GM12878 (cell line): ENCODE measurements around the gene BCAP31. TPM values are rescaled to one million over a fixed set of nuclear protein-coding genes. Genes with fewer than 3 reads are reported as not detected.

Source experiments
- ATAC-seq: fragments of 200-7000 bp; cut with Tn5 transposase; 3 replicates; pipeline ENCODE4 v1.9.1; 2020; ENCODE audit warnings: mild to moderate bottlenecking, moderate library complexity
- BruUV-seq: library from RNA; stranded (reverse); fragments of 400-500 nt; replicated peaks from 2 replicates; lab custom pipeline; 2021; lab: Mats Ljungman, UMichigan
- CTCF ChIA-PET: fragments of 300-600 bp; sonication (Branson Sonifier 250); formaldehyde crosslinking; extraction: SDS; loops from one replicate; lab custom pipeline; 2021; ENCODE audit warnings: inconsistent platforms; lab: Yijun Ruan, JAX
- POLR2A ChIA-PET: fragments of 350-600 bp; formaldehyde crosslinking; extraction: SDS; loops from one replicate; lab custom pipeline; 2021; ENCODE audit warnings: inconsistent platforms; lab: Charles Lee
- RAD21 ChIA-PET: fragments of 300-600 bp; sonication (Branson Sonifier 250); formaldehyde crosslinking; loops from one replicate; lab custom pipeline; 2023; ENCODE audit warnings: antibody characterized with exemption; ENCODE audit not compliant: unreplicated experiment; lab: Charles Lee
- SMC1A ChIA-PET: fragments of 300-600 bp; sonication (Branson Sonifier 250); formaldehyde crosslinking; loops from one replicate; lab custom pipeline; 2023; ENCODE audit not compliant: unreplicated experiment, uncharacterized antibody; lab: Charles Lee
- DNase-seq: peaks from one replicate; pipeline ENCODE4 v3.0.0-alpha.2; 2011; ENCODE audit warnings: low read depth, low spot score
- FAIRE-seq: peaks from 3 replicates; lab custom pipeline; 2011; peaks lifted over from hg19 to GRCh38; lab: Jason Lieb, UNC
- H2AFZ ChIP-seq: 2 replicates; pipeline ENCODE4 v1.6.0; 2011; ENCODE audit warnings: low read depth, low read length, control low read depth; ENCODE audit not compliant: control insufficient read depth
- H3K27ac ChIP-seq: 2 replicates; pipeline ENCODE4 v1.5.1; 2011; ENCODE audit warnings: control low read depth; ENCODE audit not compliant: control insufficient read depth, insufficient read depth
- H3K27me3 ChIP-seq, 2 experiments: replicated peaks in 1 of 2; 2 replicates each; pipeline versions ENCODE4 v1.6.0 to v1.6.1; 2011; ENCODE audit warnings: low read length in 1 of 2; ENCODE audit not compliant: control insufficient read depth in 2 of 2, insufficient read depth in 2 of 2
- H3K36me3 ChIP-seq, 2 experiments: 2 replicates each; pipeline ENCODE4 v1.5.1; 2011; ENCODE audit warnings: low read length in 1 of 2; ENCODE audit not compliant: control insufficient read depth in 2 of 2, insufficient read depth in 2 of 2
- H3K4me1 ChIP-seq: 2 replicates; pipeline ENCODE4 v1.6.1; 2011; ENCODE audit warnings: mild to moderate bottlenecking, low read length, moderate library complexity, mixed read lengths; ENCODE audit not compliant: control insufficient read depth, insufficient read depth
- H3K4me2 ChIP-seq: 2 replicates; pipeline ENCODE4 v1.6.0; 2011; ENCODE audit warnings: control low read depth; ENCODE audit not compliant: control insufficient read depth, insufficient read depth
- H3K4me3 ChIP-seq: fragments of 200-600 bp; sonication (generic); 2 replicates; pipeline ENCODE4 v1.5.1; 2016
- H3K79me2 ChIP-seq: 2 replicates; pipeline ENCODE4 v1.6.0; 2011; ENCODE audit warnings: low read length; ENCODE audit not compliant: control insufficient read depth, insufficient read depth
- H3K9ac ChIP-seq: 2 replicates; pipeline ENCODE4 v1.8.0; 2011; ENCODE audit warnings: low read length, control low read depth, mixed read lengths; ENCODE audit not compliant: control insufficient read depth, insufficient read depth
- H3K9me3 ChIP-seq: replicated peaks from 3 replicates; pipeline ENCODE4 v1.5.1; 2011; ENCODE audit warnings: mild to moderate bottlenecking, low read length; ENCODE audit not compliant: control insufficient read depth, insufficient read depth
- H4K20me1 ChIP-seq: 2 replicates; pipeline ENCODE4 v1.6.0; 2011; ENCODE audit not compliant: control insufficient read depth, insufficient read depth
- ATF3 ChIP-seq: IDR thresholded peaks from 2 replicates; pipeline ENCODE4 v1.6.1; 2011; ENCODE audit warnings: low read depth, mild to moderate bottlenecking, low read length, moderate library complexity, borderline replicate concordance; ENCODE audit errors: extremely low read depth
- CEBPB ChIP-seq, 2 experiments: fragments of 150-350 bp in 1 of 2; IDR thresholded peaks; 2 replicates each; pipeline ENCODE4 v1.6.1; 2012 to 2014; ENCODE audit warnings: low read depth in 2 of 2, low read length in 2 of 2, borderline replicate concordance in 1 of 2, inconsistent platforms in 1 of 2
- CHD2 ChIP-seq: IDR thresholded peaks from 2 replicates; pipeline ENCODE4 v1.6.1; 2011; ENCODE audit warnings: low read depth, low read length, improper control_type of control experiment, borderline replicate concordance
- CHD4 ChIP-seq: fragments of 200-600 bp; sonication (generic); IDR thresholded peaks from 2 replicates; pipeline ENCODE4 v1.6.1; 2016; ENCODE audit warnings: mild to moderate bottlenecking
- E2F4 ChIP-seq: IDR thresholded peaks from 2 replicates; pipeline ENCODE4 v1.6.1; 2012; ENCODE audit warnings: low read depth, low read length, improper control_type of control experiment
- FOS ChIP-seq: IDR thresholded peaks from 3 replicates; pipeline ENCODE4 v1.6.1; 2011; ENCODE audit warnings: borderline replicate concordance; ENCODE audit not compliant: insufficient read length; ENCODE audit errors: extremely low read depth
- FOXK2 ChIP-seq: fragments of 450-650 bp; IDR thresholded peaks from 2 replicates; pipeline ENCODE4 v1.6.1; 2017; ENCODE audit warnings: mild to moderate bottlenecking, moderate library complexity
- HDAC2 ChIP-seq: fragments of 200-600 bp; sonication (generic); IDR thresholded peaks from 2 replicates; pipeline ENCODE4 v1.6.1; 2017
- IKZF1 ChIP-seq: fragments of 450-650 bp; conservative IDR thresholded peaks from 2 replicates; pipeline ENCODE4 v1.6.1; 2017; ENCODE audit warnings: antibody characterized with exemption, mild to moderate bottlenecking
- JUND ChIP-seq: IDR thresholded peaks from 2 replicates; pipeline ENCODE4 v1.6.1; 2012; ENCODE audit warnings: low read depth, mild to moderate bottlenecking, low read length, improper control_type of control experiment, moderate library complexity
- NR2C2 ChIP-seq: IDR thresholded peaks from 2 replicates; pipeline ENCODE4 v1.6.1; 2011; ENCODE audit warnings: borderline replicate concordance, low read depth; ENCODE audit not compliant: control insufficient read depth, insufficient read length
- POLR2A ChIP-seq: IDR thresholded peaks from 2 replicates; pipeline ENCODE4 v1.6.1; 2011; ENCODE audit warnings: low read depth, mild to moderate bottlenecking, low read length
- RAD51 ChIP-seq: fragments of 450-650 bp; IDR thresholded peaks from 2 replicates; pipeline ENCODE4 v1.6.1; 2016; ENCODE audit warnings: moderate library complexity, mild to moderate bottlenecking, inconsistent platforms
- RCOR1 ChIP-seq: conservative IDR thresholded peaks from 2 replicates; pipeline ENCODE4 v1.6.1; 2012; ENCODE audit warnings: low read depth, low read length, improper control_type of control experiment
- SIN3A ChIP-seq: IDR thresholded peaks from 2 replicates; pipeline ENCODE4 v1.6.1; 2012; ENCODE audit warnings: low read depth, low read length, improper control_type of control experiment
- SPI1 ChIP-seq: IDR thresholded peaks from 2 replicates; pipeline ENCODE4 v1.6.1; 2011; ENCODE audit warnings: low read depth, mild to moderate bottlenecking, low read length, moderate library complexity, borderline replicate concordance; ENCODE audit not compliant: insufficient read depth
- TAF1 ChIP-seq: IDR thresholded peaks from 2 replicates; pipeline ENCODE4 v1.6.1; 2011; ENCODE audit warnings: mild to moderate bottlenecking, low read depth, low read length, borderline replicate concordance
- ZNF384 ChIP-seq: IDR thresholded peaks from 2 replicates; pipeline ENCODE4 v1.6.1; 2012; ENCODE audit warnings: low read depth, mild to moderate bottlenecking, low read length, improper control_type of control experiment, borderline replicate concordance
- ZNF592 ChIP-seq: fragments of 450-650 bp; IDR thresholded peaks from 2 replicates; pipeline ENCODE4 v1.6.1; 2017; ENCODE audit warnings: mild to moderate bottlenecking, moderate library complexity
- WGBS: methylation state at CpG from one replicate; pipeline ENCODE4 v1.1.6; 2016; ENCODE audit warnings: low lambda C conversion rate; ENCODE audit not compliant: insufficient replicate concordance, insufficient coverage; ENCODE audit errors: missing lambda C conversion rate; 5-methylcytosine and 5-hydroxymethylcytosine counted together
- in situ Hi-C: fragments of 300-500 bp; cut with MboI; formaldehyde crosslinking; loops from 9 replicates; pipeline ENCODE4 v1.14.3; 2018; ENCODE audit warnings: mixed read lengths
- intact Hi-C: fragments of 100-400 bp; cut with micrococcal nuclease; formaldehyde crosslinking; loops from one replicate; pipeline ENCODE4 v1.14.2; 2022; ENCODE audit not compliant: unreplicated experiment
- polyA plus RNA-seq, 11 experiments: library from polyadenylated mRNA; depleted of rRNA in 4 of 11; unstranded in 6 of 11; stranded (reverse) in 5 of 11; fragments of >200 nt; fragmentation: Nextera tagmentation in 4 of 11; fragmentation: Illumina TruSeq in 1 of 11; extraction: Ambion mirVana in 4 of 11; extraction: Trizol in 1 of 11; gene quantifications; 1 replicate in 1 of 11; 2 replicates in 10 of 11; pipeline versions ENCODE4 v1.2.1 to v1.2.3, GENCODE V29; 2011 to 2016; ENCODE audit warnings: inconsistent platforms in 2 of 11, missing spikeins in 2 of 11, low read depth in 1 of 11
- total RNA-seq, 4 experiments: library from RNA; depleted of rRNA in 3 of 4; stranded (reverse); fragments of >200 nt in 3 of 4; fragmentation: Illumina TruSeq in 1 of 4; extraction: Trizol in 1 of 4; gene quantifications; 2 replicates each; pipeline versions ENCODE4 v1.2.1 to v1.2.3, GENCODE V29; 2013 to 2021

Gene BCAP31
- total and polyA plus RNA-seq, 10 of the 15 experiments (the other 5 are each of a cell fraction or from before 2014, with no cell fraction given) = 63.1 to 246 (median 95.6) TPM

- H3K9me3 ChIP-seq = peaks cover 2% of the 10 kb centered on the region; the same call in 1 of the 3 replicates
- POLR2A ChIA-PET = no interaction called here
- DNase-seq (no peak), ATAC-seq (no peak), FAIRE-seq (no peak)
- H3K36me3 ChIP-seq = no peaks in the 10 kb centered on the region
- H3K79me2 ChIP-seq = no peaks in the 10 kb centered on the region
- no peaks in the 10 kb centered on the region for H3K27me3 ChIP-seq
- 80% methylated on average over 14 of the region's 14 CpGs for WGBS
- no peak overlapping the region for H3K9ac ChIP-seq
- CTCF ChIA-PET = no interaction called here
- peaks cover 10% of the 10 kb centered on the region for H3K4me1 ChIP-seq
- no peak overlapping the region for H3K4me3 ChIP-seq
- intact Hi-C loops = no loop called here
- no peak overlapping the region for H3K27ac ChIP-seq
- H2AFZ ChIP-seq = no peak overlapping the region
- no peaks in the 10 kb centered on the region for H4K20me1 ChIP-seq
- TF ChIP-seq FOXK2 (no peak), RCOR1 (no peak), HDAC2 (no peak), CEBPB (IDR thresholded peaks at IDR 0.05; ENCODE audit: borderline replicate concordance in 1 of 2, low read depth in 2 of 2, low read length in 2 of 2) (no peak), SPI1 (no peak), NR2C2 (no peak), ZNF592 (no peak), E2F4 (no peak), JUND (no peak), ATF3 (no peak), CHD4 (no peak), POLR2A (no peak), CHD2 (no peak), SIN3A (no peak), ZNF384 (no peak), TAF1 (no peak), FOS (no peak), IKZF1 (no peak), RAD51 (no peak)
- SMC1A ChIA-PET = no interaction called here
- no peak overlapping the region for H3K4me2 ChIP-seq
- in situ Hi-C loops = loop anchor here (10.0 kb wide), 2 partner anchors 52 to 58 kb away; partner anchors contain the start of genes PNCK and SRPK3
- RAD21 ChIA-PET = no interaction called here
- BruUV-seq = no TSS peak
Measured at GRCh38 chrX:153732401-153732800, 8.2 kb upstream of the BCAP31 start.
